RWPE2 (cell line): Measurements from ENCODE around the gene FAM78A.

Experiments
- ATAC-seq: fragments of 200-7000 bp; cut with Tn5 transposase; 3 replicates; pipeline ENCODE4 v1.9.1; 2021; ENCODE audit warnings: low read depth
- DNase-seq: peaks from one replicate; pipeline ENCODE4 v3.0.0-alpha.2; 2020; ENCODE audit warnings: low spot score
- H3K27ac ChIP-seq: fragments of 450-650 bp; 2 replicates; pipeline ENCODE4 v1.5.1; 2017; ENCODE audit warnings: mild to moderate bottlenecking; ENCODE audit not compliant: poor library complexity, severe bottlenecking
- H3K27me3 ChIP-seq: fragments of 250-450 bp; sonication (Bioruptor Pico); 2 replicates; pipeline ENCODE4 v1.5.1; 2021; ENCODE audit warnings: mild to moderate bottlenecking, moderate library complexity; ENCODE audit not compliant: insufficient read depth, poor library complexity, severe bottlenecking
- H3K36me3 ChIP-seq: fragments of 250-450 bp; sonication (Bioruptor Pico); 2 replicates; pipeline ENCODE4 v1.5.1; 2020; ENCODE audit warnings: low read depth, mild to moderate bottlenecking, moderate library complexity
- H3K4me1 ChIP-seq: fragments of 250-450 bp; sonication (Bioruptor Pico); 2 replicates; pipeline ENCODE4 v1.5.1; 2021; ENCODE audit warnings: mild to moderate bottlenecking, moderate library complexity; ENCODE audit not compliant: insufficient read depth, poor library complexity, severe bottlenecking
- H3K4me3 ChIP-seq: fragments of 250-450 bp; sonication (Bioruptor Pico); 2 replicates; pipeline ENCODE4 v1.5.1; 2021; ENCODE audit warnings: mild to moderate bottlenecking, moderate library complexity; ENCODE audit not compliant: severe bottlenecking
- H3K9me3 ChIP-seq: fragments of 250-450 bp; sonication (Bioruptor Pico); 2 replicates; pipeline ENCODE4 v1.5.1; 2021; ENCODE audit warnings: mild to moderate bottlenecking, moderate library complexity; ENCODE audit not compliant: severe bottlenecking
- TF ChIP-seq, protein P1 (sequence below): fragments of 450-650 bp; IDR thresholded peaks from one replicate; pipeline ENCODE4 v1.5.1; 2017; ENCODE audit warnings: mild to moderate bottlenecking, moderate library complexity; ENCODE audit not compliant: poor library complexity, severe bottlenecking

The FAM78A gene

DNA sequence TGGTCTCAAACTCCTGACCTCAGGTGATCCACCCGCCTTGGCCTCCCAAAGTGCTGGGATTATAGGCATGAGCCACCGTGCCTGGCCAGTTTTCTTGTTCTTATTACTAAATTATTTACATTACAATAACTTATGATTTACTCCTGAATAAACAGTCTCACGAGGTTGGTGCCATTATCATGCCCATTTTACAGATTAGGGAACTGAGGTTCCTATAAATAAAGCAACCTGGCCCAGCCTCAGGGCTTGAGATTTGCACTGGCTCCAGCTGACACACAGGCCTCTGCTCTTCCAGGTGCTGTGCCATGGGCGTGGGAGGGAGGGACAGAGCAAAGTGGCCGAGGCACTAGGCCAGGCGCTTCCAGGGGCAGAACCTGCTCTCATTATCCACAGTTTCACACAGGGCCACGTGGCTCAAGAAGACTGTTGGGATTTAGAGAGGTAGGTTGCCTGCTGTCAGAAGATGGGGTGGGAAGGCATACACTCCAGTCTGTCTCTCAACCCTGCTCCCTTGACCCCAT lies 15.5 kb upstream of the FAM78A start:
- no peak overlapping the region for H3K4me3 ChIP-seq
- DNase-seq (no peak), ATAC-seq (no peak)
- H3K9me3 ChIP-seq, result no peaks in the 10 kb centered on the region
- H3K27ac ChIP-seq, result no peak overlapping the region
- H3K27me3 ChIP-seq, result no peaks in the 10 kb centered on the region
- TF ChIP-seq, protein P1, sequence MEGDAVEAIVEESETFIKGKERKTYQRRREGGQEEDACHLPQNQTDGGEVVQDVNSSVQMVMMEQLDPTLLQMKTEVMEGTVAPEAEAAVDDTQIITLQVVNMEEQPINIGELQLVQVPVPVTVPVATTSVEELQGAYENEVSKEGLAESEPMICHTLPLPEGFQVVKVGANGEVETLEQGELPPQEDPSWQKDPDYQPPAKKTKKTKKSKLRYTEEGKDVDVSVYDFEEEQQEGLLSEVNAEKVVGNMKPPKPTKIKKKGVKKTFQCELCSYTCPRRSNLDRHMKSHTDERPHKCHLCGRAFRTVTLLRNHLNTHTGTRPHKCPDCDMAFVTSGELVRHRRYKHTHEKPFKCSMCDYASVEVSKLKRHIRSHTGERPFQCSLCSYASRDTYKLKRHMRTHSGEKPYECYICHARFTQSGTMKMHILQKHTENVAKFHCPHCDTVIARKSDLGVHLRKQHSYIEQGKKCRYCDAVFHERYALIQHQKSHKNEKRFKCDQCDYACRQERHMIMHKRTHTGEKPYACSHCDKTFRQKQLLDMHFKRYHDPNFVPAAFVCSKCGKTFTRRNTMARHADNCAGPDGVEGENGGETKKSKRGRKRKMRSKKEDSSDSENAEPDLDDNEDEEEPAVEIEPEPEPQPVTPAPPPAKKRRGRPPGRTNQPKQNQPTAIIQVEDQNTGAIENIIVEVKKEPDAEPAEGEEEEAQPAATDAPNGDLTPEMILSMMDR, result no peak
- H3K4me1 ChIP-seq, result no peaks in the 10 kb centered on the region
- no peaks in the 10 kb centered on the region for H3K36me3 ChIP-seq

DNA sequence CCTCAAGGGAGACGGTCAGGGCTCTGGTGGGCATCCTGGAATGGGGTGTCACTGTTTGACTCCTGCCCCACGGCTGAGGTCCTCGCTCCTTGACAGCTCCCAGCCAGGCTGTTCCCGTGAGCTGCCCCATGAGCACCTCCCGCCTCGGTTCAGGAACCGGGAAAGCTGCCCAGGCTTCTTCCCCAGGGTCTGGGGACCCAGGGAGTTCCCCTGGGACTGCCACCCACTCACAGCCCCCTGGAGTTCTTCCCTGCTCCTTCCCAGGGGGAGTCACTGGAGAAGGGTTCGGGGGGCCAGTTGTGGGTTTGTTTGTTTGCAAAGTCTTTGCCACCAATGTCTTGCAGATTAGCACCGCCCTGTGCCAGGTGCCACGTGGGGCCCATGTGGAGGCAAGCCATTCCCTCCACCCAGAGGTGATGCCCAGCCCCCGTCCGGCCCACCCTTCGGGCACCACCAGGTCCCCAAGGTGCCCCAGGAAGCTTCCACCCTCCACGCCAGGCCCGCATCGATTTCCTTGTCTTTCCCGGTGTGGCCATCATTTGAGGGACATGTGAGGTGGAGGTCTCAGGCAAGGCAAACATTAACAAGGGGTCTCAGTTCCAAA lies 14.6 kb upstream of the FAM78A start:
- H3K27me3 ChIP-seq, result no peaks in the 10 kb centered on the region
- TF ChIP-seq, protein P1, result no peak
- DNase-seq (no peak), ATAC-seq (no peak)
- no peaks in the 10 kb centered on the region for H3K36me3 ChIP-seq
- no peak overlapping the region for H3K27ac ChIP-seq
- H3K4me3 ChIP-seq, result no peak overlapping the region
- no peaks in the 10 kb centered on the region for H3K9me3 ChIP-seq
- no peaks in the 10 kb centered on the region for H3K4me1 ChIP-seq

DNA sequence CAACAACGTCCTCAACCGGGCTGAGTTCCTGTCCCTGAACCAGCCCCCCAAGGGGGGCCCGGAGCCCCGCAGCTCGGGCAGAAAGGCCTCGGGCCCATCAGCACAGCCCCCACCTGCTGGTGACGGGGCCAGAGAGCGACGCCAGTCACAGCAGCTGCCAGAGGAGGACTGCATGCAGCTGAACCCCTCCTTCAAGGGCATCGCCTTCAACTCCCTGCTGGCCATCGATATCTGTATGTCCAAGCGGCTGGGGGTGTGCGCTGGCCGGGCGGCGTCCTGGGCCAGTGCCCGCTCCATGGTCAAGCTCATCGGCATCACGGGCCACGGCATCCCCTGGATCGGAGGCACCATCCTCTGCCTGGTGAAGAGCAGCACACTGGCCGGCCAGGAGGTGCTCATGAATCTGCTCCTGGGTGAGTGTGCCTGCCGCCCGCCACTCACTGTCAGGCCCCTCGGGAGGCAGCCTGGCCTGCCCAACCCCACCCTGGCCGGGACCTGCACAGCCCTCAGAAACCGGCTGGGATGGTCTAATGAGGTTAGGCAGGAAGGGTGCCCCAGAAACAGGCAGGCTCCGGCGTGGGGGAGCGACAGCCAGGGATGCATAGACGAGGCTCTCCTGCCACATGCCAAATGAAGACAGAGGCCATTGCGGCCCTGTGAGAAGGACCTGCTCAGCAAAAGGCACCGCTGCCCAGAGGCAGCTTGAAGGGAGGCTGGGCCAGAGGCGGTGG lies 13.9 kb upstream of the FAM78A start:
- ATAC-seq, result no peak
- Histone ChIP-seq H3K27ac (no peak overlapping the region), H3K4me3 (peak overlapping the region; percentile 23), H3K36me3 (no peaks in the 10 kb centered on the region), H3K4me1 (no peaks in the 10 kb centered on the region), H3K9me3 (no peaks in the 10 kb centered on the region), H3K27me3 (no peaks in the 10 kb centered on the region)
- DNase-seq, result no peak
- TF ChIP-seq, protein P1, result no peak

DNA sequence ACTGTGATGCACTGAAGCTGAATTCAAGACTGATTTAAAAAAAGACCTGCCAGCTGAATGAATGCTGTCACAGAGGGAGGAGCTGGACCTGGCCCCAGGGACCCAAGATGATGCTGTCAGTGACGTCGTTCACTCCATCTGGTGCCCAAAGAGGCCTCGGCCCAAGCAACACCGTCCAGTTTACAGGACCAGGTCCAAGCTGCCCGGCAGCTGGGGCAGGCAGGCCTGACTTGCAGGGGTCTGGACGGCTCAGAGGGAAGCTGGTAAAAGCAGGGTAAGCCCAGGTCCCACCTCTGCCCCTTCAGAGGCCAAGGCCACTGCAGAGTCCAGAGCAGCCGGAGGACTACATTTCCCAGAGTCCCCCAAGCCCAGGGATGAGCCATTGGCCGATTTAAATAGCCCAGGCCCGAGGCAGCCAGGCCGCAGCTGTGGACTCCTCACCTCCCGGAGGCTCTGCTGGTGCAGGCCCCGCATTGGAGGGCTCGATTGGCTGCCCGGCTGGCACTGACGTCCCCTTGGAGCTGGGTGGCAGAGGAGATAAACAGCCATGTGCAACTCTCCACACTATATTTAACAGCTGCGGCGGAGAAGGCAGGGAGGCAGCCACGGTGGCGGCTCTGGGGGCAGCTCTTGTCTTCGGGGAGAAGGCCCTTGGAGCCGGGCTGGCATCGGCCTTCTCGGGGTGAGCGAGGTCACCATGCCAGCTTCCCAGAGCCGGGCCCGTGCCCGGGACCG lies 13.2 kb upstream of the FAM78A start, which contains the start of gene PLPP7:
PLPP7 (plus strand) TSS at position 423 of the 735 bp plus-strand sequence; CDS start at position 698, 275 bp downstream.
- Histone ChIP-seq H3K4me3 (peak within 1 kb of the TSS; percentile 23), H3K36me3 (no peaks in the 10 kb centered on the region), H3K27ac (no peak within 1 kb of the TSS), H3K9me3 (no peaks in the 10 kb centered on the region), H3K27me3 (no peaks in the 10 kb centered on the region), H3K4me1 (no peaks in the 10 kb centered on the region)
- peak; percentile 84 for ATAC-seq
- TF ChIP-seq, protein P1, result no peak
- no peak for DNase-seq
